OCI-LY1 (cell line): ENCODE results near the gene TRAF5.

Source experiments
- EZH2 ChIP-seq: fragments of 200-600 bp; sonication (generic), shearing (Covaris generic); IDR thresholded peaks from 2 replicates; pipeline ENCODE4 v1.8.0; 2017; ENCODE audit warnings: borderline replicate concordance, mixed run types, mild to moderate bottlenecking, antibody characterized with exemption, low read length, moderate library complexity, mixed read lengths
- TF ChIP-seq, protein P1 (sequence below): fragments of 200-600 bp; sonication (generic), shearing (Covaris generic); IDR thresholded peaks from 2 replicates; pipeline ENCODE4 v1.5.1; 2017; ENCODE audit warnings: mild to moderate bottlenecking, antibody characterized with exemption, low read length, moderate library complexity, mixed read lengths

DNA sequence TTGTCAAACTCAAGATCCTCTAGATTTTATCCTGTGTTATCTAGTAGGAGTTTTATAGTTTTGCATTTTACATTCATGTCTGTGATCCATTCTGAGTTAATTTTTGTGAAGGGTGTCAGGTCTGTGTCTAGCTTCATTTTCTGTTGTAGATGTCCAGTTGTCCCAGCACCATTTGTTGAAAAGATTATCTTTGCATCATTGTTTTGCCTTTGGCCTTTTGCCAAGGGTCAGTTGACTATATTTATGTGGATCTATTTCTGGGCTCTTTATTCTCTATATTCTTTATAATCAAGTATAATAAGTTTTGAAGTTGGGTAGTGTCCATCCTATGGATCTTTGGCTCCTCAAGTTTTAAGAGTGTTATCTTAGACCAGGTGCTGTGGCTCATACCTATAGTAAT is 21.9 kb downstream of the TRAF5 start:
- TF ChIP-seq, protein P1, sequence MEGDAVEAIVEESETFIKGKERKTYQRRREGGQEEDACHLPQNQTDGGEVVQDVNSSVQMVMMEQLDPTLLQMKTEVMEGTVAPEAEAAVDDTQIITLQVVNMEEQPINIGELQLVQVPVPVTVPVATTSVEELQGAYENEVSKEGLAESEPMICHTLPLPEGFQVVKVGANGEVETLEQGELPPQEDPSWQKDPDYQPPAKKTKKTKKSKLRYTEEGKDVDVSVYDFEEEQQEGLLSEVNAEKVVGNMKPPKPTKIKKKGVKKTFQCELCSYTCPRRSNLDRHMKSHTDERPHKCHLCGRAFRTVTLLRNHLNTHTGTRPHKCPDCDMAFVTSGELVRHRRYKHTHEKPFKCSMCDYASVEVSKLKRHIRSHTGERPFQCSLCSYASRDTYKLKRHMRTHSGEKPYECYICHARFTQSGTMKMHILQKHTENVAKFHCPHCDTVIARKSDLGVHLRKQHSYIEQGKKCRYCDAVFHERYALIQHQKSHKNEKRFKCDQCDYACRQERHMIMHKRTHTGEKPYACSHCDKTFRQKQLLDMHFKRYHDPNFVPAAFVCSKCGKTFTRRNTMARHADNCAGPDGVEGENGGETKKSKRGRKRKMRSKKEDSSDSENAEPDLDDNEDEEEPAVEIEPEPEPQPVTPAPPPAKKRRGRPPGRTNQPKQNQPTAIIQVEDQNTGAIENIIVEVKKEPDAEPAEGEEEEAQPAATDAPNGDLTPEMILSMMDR, result no peak
- no peak for TF ChIP-seq EZH2
